HL-60 (cell line): ENCODE data around the gene RBM33.

Experiments
- GABPA ChIP-seq: IDR thresholded peaks from 2 replicates; pipeline ENCODE4 v1.6.1; 2012; ENCODE audit warnings: low read depth
- POLR2AphosphoS5 ChIP-seq: IDR thresholded peaks from 2 replicates; pipeline ENCODE4 v1.6.1; 2012; ENCODE audit warnings: low read depth
- TF ChIP-seq, protein P1 (sequence below): IDR thresholded peaks from one replicate; pipeline ENCODE4 v1.5.1; 2011; ENCODE audit warnings: low read length, control low read depth, inconsistent platforms; ENCODE audit not compliant: insufficient read depth

DNA sequence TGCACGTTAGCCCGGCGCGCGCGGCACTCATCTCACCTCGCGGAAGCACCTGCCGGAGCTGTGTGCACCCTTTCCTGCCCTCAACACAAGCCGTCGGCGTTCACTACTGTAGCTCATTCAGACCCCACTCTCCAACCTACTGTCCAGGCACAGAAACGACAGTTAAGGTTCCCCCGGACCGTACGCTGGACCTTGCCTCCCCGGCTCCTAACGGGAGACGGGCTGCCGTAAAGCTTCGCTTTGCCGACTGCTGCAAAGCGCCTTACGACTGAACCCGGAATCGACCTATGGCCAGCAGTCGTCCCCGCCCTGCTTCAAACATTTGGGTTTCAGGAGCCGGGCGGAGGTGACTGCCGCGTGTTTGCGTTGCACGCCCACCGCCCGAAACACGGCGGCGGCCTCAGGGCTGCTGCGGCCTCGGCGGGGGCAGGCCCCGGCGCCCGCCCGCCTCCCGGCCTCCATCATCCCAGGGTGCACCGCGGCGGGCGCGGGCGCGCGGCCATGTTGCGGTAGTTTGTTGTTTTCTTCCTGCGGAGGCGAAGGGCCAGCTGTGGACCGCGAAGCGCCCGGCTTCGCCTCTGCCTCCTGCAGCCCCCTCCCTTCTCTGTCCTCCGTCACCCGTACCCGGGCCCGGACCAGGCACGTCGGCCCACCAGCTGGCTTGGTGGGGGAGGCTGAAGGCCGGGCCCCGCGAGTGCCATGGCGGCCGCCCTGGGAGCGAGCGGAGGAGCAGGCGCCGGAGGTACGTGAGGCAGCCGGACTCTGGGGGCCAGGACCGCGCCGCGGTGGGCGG is at the start of gene RBM33:
- TF ChIP-seq, protein P1, sequence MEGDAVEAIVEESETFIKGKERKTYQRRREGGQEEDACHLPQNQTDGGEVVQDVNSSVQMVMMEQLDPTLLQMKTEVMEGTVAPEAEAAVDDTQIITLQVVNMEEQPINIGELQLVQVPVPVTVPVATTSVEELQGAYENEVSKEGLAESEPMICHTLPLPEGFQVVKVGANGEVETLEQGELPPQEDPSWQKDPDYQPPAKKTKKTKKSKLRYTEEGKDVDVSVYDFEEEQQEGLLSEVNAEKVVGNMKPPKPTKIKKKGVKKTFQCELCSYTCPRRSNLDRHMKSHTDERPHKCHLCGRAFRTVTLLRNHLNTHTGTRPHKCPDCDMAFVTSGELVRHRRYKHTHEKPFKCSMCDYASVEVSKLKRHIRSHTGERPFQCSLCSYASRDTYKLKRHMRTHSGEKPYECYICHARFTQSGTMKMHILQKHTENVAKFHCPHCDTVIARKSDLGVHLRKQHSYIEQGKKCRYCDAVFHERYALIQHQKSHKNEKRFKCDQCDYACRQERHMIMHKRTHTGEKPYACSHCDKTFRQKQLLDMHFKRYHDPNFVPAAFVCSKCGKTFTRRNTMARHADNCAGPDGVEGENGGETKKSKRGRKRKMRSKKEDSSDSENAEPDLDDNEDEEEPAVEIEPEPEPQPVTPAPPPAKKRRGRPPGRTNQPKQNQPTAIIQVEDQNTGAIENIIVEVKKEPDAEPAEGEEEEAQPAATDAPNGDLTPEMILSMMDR, result no peak
- TF ChIP-seq POLR2AphosphoS5 (peak; percentile 58; the same call in 1 of the 2 replicates), GABPA (no peak)
